HCT116 (cell line): ENCODE measurements around the gene AFF1. TPM values are rescaled to one million over a fixed set of nuclear protein-coding genes. Genes with fewer than 3 reads are reported as not detected.

Experiments
- ATAC-seq: fragments of 200-7000 bp; cut with Tn5 transposase; 2 replicates; pipeline ENCODE4 v1.9.1; 2020; ENCODE audit warnings: mild to moderate bottlenecking, moderate library complexity
- BruUV-seq: library from RNA; stranded (reverse); fragments of 400-500 nt; replicated peaks from 2 replicates; lab custom pipeline; 2021; lab: Mats Ljungman, UMichigan
- CTCF ChIA-PET: fragments of 300-600 bp; sonication (Branson Sonifier 250); formaldehyde crosslinking; loops from one replicate; lab custom pipeline; 2021; ENCODE audit warnings: antibody characterized with exemption; lab: Charles Lee
- POLR2A ChIA-PET: fragments of 300-600, 350-600 bp; sonication (Branson Sonifier 250); formaldehyde crosslinking; loops from one replicate; lab custom pipeline; 2021; ENCODE audit warnings: antibody characterized with exemption; lab: Charles Lee
- RAD21 ChIA-PET, 2 experiments: fragments of 300-600 bp; sonication (Branson Sonifier 250); formaldehyde crosslinking; loops; one replicate each; lab custom pipeline; 2023; ENCODE audit warnings: low total read pairs in 2 of 2; ENCODE audit not compliant: uncharacterized antibody in 2 of 2, unreplicated experiment in 2 of 2, low non-redundant PET in 1 of 2; lab: Charles Lee
- DNase-seq: peaks from one replicate; pipeline ENCODE4 v3.0.0-alpha.2; 2010; ENCODE audit warnings: low read depth, low spot score
- H2AFZ ChIP-seq: fragments of 200-600 bp; shearing (Covaris generic), sonication (generic); 2 replicates; pipeline ENCODE4 v1.6.1; 2017; ENCODE audit warnings: low read depth, mixed run types, mixed read lengths, antibody characterized with exemption, low read length; ENCODE audit not compliant: poor library complexity, severe bottlenecking
- H3K27ac ChIP-seq: 2 replicates; pipeline ENCODE4 v1.5.1; 2012; ENCODE audit warnings: low read depth, low read length
- H3K27me3 ChIP-seq: fragments of 200-600 bp; sonication (generic); 2 replicates; pipeline ENCODE4 v1.6.1; 2016; ENCODE audit warnings: mixed run types, low read length, mixed read lengths; ENCODE audit not compliant: insufficient read depth
- H3K36me3 ChIP-seq, 2 experiments: fragments of 200-500 bp in 1 of 2; fragments of 200-600 bp in 1 of 2; sonication (Bioruptor generic) in 1 of 2; sonication (generic) in 1 of 2; 2 replicates each; pipeline versions ENCODE4 v1.5.1 to v1.6.1; 2014 to 2016; ENCODE audit warnings: low read length in 2 of 2, inconsistent platforms in 1 of 2, mixed read lengths in 1 of 2, mixed run types in 1 of 2; ENCODE audit not compliant: insufficient read depth in 2 of 2, control insufficient read depth in 1 of 2
- H3K4me1 ChIP-seq, 2 experiments: fragments of 200-600 bp in 1 of 2; sonication (generic) in 1 of 2; 2 replicates each; pipeline versions ENCODE4 v1.5.1 to v1.6.1; 2012 to 2017; ENCODE audit warnings: low read length in 2 of 2, inconsistent platforms in 1 of 2, mild to moderate bottlenecking in 1 of 2, mixed read lengths in 1 of 2, mixed run types in 1 of 2, moderate library complexity in 1 of 2; ENCODE audit not compliant: insufficient read depth in 2 of 2, control insufficient read depth in 1 of 2
- H3K4me2 ChIP-seq: fragments of 200-600 bp; sonication (generic); 2 replicates; pipeline ENCODE4 v1.6.1; 2017; ENCODE audit warnings: mixed run types, low read length, mixed read lengths
- H3K4me3 ChIP-seq, 2 experiments: fragments of 200-600 bp in 1 of 2; sonication (generic) in 1 of 2; replicated peaks in 1 of 2; 2 replicates each; pipeline ENCODE4 v1.5.1; 2011 to 2016; ENCODE audit warnings: low read length in 2 of 2, control low read depth in 1 of 2, low read depth in 1 of 2, mild to moderate bottlenecking in 1 of 2, mixed read lengths in 1 of 2, mixed run types in 1 of 2
- H3K79me2 ChIP-seq: fragments of 200-600 bp; sonication (generic); 2 replicates; pipeline ENCODE4 v1.6.1; 2017; ENCODE audit warnings: mild to moderate bottlenecking, mixed run types, low read length, moderate library complexity, mixed read lengths; ENCODE audit not compliant: insufficient read depth
- H3K9ac ChIP-seq: fragments of 200-600 bp; sonication (generic); 2 replicates; pipeline ENCODE4 v1.6.1; 2016; ENCODE audit warnings: low read length, mixed read lengths
- H3K9me2 ChIP-seq: fragments of 200-600 bp; sonication (generic), shearing (Covaris generic); 2 replicates; pipeline ENCODE4 v1.6.1; 2017; ENCODE audit warnings: mixed run types, mild to moderate bottlenecking, moderate library complexity; ENCODE audit not compliant: insufficient read depth
- H3K9me3 ChIP-seq, 2 experiments: fragments of 200-500 bp in 1 of 2; fragments of 200-600 bp in 1 of 2; sonication (Bioruptor generic) in 1 of 2; sonication (generic) in 1 of 2; 2 replicates each; pipeline ENCODE4 v1.6.1; 2014 to 2017; ENCODE audit warnings: low read length in 2 of 2, mixed read lengths in 2 of 2, inconsistent platforms in 1 of 2, low read depth in 1 of 2, mild to moderate bottlenecking in 1 of 2, mixed run types in 1 of 2, moderate library complexity in 1 of 2; ENCODE audit not compliant: control insufficient read depth in 1 of 2, insufficient read depth in 1 of 2
- H4K20me1 ChIP-seq: fragments of 200-600 bp; sonication (generic), shearing (Covaris generic); 2 replicates; pipeline ENCODE4 v1.6.1; 2017; ENCODE audit warnings: mixed run types, mild to moderate bottlenecking, moderate library complexity; ENCODE audit not compliant: insufficient read depth
- ATF3 ChIP-seq: IDR thresholded peaks from 2 replicates; pipeline ENCODE4 v1.6.1; 2012
- EZH2phosphoT487 ChIP-seq: fragments of 200-600 bp; IDR thresholded peaks from 2 replicates; pipeline ENCODE4 v1.6.1; 2018; ENCODE audit warnings: antibody characterized with exemption, borderline replicate concordance
- SRF ChIP-seq: IDR thresholded peaks from 2 replicates; pipeline ENCODE4 v1.6.1; 2012; ENCODE audit warnings: low read depth
- ZBTB33 ChIP-seq: IDR thresholded peaks from 2 replicates; pipeline ENCODE4 v1.6.1; 2011; ENCODE audit warnings: mild to moderate bottlenecking, low read length, moderate library complexity; ENCODE audit not compliant: insufficient replicate concordance; ENCODE audit errors: extremely low read depth
- intact Hi-C: fragments of 100-400 bp; cut with micrococcal nuclease; formaldehyde crosslinking; loops from 2 replicates; pipeline ENCODE4 v1.10.0; 2022
- total RNA-seq: library from RNA; stranded (reverse); gene quantifications from one replicate; pipeline ENCODE4 v1.2.1, GENCODE V29; 2021; ENCODE audit not compliant: unreplicated experiment

AFF1 gene
- total RNA-seq, 1 experiment from 2014 or later = 43.1 TPM

- TF ChIP-seq EZH2phosphoT487 = no peak
Measured at GRCh38 chr4:87118421-87118820, 183.6 kb downstream of the AFF1 start (continued).

GRCh38 chr4:87118826-87119225 lies 184.0 kb downstream of the AFF1 start:
- DNase-seq = no peak
- RAD21 ChIA-PET = no interaction called here

More at GRCh38 chr4:87118826-87119225, 184.0 kb downstream of the AFF1 start:
- Histone ChIP-seq H3K79me2 (no peaks in the 10 kb centered on the region), H3K27me3 (no peaks in the 10 kb centered on the region), H3K9ac (no peak overlapping the region), H2AFZ (no peak overlapping the region), H3K9me3 (no peaks in the 10 kb centered on the region), H3K4me1 (no peaks in the 10 kb centered on the region), H3K4me3 (no peak overlapping the region), H3K27ac (no peak overlapping the region), H3K9me2 (no peaks in the 10 kb centered on the region), H3K36me3 (peaks cover 5% of the 10 kb centered on the region in 2 experiments; a peak in 1 of 4 replicates), H4K20me1 (no peaks in the 10 kb centered on the region), H3K4me2 (no peak overlapping the region)
- POLR2A ChIA-PET = no interaction called here
- TF ChIP-seq ATF3 (no peak), SRF (no peak), ZBTB33 (no peak), EZH2phosphoT487 (no peak)
- CTCF ChIA-PET = interaction anchor here (1.4 kb wide), 1 partner anchor 197 kb away, joined by 3 read pairs; no protein-coding TSS in a partner anchor
- peak; percentile 72 for ATAC-seq
- BruUV-seq = no TSS peak
- intact Hi-C loops = no loop called here
